ELR (cell line): ENCODE measurements around the gene FAM168A.

Experiments used
- DNase-seq: peaks from one replicate; pipeline ENCODE4 v3.0.0-alpha.2; 2015; ENCODE audit warnings: low read depth

FAM168A gene

DNA sequence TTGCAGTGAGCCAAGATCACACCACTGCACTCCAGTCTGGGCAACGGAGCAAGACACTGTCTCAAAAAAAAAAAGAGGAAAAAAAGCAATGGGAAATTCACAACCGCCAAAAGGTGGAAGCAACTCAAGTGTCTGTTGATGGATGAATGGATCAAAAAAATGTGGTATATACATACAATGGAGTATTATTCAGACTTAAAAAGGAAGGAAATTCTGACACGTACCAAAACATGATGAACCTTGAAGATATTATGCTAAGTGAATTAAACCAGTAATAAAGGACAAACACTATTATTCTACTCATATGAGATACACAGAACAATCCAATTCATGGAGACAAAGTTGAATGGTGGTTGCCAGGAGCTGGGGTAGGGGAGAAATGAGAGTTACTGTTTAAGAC lies 40.9 kb downstream of the FAM168A start:
- no peak for DNase-seq

DNA sequence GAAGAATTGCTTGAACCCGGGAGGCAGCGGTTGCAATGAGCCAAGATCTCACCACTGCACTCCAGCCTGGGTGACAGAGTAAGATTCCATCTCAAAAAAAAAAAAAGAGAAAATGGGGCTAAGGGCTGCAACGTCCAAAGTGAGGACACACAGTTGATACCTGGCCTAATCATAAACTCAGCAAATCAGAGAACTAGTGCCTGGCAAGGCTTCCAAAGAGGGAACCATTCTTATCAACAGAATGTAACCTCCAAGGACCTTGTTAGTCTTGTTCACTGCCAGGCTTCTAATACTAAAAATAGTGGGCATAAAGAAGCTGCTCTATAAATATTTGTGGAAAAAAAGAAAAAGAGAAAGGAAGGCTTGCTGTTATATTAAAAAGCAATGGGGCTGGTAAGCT lies 42.3 kb downstream of the FAM168A start:
- no peak for DNase-seq

DNA sequence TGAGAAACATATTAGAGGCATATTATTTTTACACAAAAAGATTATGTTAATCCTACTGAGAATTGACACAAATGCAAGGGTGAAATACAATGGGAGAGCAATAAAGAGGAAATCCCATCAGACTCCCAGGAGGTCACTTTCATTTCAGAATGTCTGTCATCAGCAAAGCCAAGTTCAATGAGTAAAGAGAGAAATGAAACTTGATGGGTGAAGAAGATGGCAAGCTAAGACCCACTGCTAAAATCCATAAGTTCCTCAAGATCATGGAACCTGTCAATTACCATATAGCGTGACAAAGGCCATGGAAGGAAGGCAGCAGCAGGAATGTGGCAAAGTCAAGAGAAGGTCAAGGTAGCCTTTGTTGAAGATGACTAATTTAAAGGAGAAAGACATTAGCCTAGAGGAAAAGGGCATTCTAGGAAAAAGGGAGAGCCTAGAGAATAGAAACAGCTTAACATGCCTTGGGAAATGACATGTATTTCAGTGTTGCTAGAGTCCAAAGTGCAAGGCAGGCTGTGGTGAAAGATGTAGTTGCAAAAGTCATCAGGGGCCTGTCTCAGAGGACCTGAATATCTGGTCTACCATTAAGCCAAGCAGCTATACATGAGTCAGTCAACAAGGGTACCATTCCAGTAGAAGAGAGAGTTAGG lies 43.1 kb downstream of the FAM168A start:
- DNase-seq, result no peak

DNA sequence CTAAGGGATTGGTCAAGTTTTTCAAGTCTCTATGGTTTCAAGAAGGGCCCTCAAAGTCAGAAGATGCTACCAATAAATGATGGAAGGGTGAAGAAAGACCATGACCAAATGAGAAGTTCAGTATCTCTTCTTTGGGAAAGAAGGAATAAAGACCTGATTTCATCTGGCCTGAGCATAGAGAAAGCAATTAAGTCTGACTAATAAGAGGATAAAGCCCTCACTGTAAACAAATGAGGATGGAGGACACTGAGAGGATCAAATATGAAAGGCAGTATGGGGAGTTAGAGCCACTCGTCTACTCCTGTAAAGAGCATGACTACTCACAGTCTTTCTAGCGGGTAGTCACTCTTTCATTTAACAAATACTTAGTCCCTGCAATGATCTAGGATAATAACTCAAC lies 44.6 kb downstream of the FAM168A start:
- DNase-seq, result peak; percentile 40

DNA sequence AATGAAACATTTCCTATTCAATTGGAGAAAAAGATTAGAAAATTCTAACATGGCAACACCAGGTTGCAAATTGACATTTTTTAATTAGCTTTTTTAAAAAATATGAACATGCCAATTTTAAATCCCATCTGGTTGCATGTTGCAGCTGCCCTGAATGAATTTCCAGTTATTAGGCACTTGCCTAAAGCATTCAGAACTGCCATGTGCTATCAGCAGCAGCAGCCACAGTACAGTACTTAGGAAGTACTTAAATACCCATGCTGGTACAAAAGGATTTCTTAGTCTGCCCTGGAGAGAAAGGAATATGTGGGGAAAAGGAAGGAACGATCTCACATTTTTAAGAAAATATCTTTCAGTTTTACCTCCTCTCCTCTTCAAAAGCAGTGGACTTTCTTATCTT lies 46.2 kb downstream of the FAM168A start:
- no peak for DNase-seq

DNA sequence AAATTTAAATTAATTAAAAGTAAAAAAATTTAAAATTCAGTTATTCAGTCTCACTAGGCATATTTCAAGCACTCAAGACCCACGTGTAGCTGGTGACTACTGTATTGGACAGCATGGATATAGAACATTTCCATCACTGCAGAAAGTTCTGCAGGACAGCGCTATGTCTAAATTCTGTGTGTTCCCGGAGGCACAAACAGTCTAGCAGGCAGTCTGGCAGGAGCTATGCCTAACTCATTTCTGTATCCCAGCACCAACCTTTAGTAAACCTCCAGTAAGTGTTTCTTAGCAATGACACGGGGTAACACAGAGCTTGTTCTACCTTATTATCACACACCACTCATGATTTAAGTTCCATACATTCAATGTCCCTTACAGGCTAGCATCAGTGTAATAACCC lies 48.5 kb downstream of the FAM168A start:
- DNase-seq, result no peak

DNA sequence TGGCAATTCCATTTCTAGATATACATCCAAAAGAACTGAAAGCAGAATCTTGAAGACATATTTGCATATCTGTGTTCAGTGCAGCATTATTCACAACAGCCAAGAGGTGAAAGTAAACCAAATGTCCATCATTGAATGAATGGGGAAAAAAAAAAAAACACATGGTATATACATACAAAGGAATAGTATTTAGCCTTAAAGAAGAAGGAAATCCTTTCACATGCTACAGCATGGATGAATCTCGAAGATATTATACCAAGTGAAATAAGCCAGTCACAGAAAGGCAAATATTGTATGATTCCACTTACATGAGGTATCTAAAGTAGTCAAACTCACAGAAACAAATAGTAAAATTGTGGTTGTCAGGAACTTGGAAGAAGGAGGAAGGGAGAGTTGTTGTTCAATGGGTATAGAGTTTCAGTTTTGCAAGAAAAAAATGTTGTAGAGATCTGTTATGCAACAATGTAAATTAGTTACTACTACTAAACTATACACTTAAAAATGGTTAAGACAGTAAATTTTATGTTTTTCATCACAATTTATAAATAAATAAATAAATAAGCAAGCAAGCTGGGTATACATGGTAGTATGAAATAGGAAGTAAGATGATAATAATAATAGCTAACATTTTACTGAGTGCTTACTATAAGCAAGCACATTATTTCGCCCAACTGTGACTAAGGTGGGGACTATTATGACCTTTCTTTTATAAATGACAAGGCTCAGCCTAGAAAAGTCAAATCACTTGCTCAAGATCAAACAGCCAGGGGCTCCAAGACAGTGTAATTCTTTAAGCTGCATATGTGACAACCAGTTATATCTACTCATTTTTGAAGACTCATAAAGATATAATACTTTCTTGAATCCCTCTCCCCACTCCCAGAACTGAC lies 50.0 kb downstream of the FAM168A start:
- DNase-seq, result no peak

DNA sequence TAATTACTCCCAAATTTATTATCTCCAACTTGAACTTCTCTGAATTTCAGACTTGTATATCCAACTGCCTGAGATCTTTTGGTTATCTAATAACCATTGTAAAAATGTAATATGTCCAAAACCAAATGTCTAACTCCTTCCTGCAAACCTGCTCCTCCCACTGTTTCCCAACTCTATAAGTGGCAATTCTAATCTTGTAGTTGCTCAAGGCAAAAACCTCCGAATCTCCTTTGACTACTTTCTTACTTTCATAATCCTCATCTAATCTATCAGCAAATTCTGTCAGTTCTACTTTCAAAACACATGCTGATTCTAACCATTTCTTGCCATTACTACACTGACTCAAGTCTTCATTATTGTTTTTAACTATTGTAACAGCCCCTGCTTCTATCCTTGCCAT lies 55.7 kb downstream of the FAM168A start:
- no peak for DNase-seq

DNA sequence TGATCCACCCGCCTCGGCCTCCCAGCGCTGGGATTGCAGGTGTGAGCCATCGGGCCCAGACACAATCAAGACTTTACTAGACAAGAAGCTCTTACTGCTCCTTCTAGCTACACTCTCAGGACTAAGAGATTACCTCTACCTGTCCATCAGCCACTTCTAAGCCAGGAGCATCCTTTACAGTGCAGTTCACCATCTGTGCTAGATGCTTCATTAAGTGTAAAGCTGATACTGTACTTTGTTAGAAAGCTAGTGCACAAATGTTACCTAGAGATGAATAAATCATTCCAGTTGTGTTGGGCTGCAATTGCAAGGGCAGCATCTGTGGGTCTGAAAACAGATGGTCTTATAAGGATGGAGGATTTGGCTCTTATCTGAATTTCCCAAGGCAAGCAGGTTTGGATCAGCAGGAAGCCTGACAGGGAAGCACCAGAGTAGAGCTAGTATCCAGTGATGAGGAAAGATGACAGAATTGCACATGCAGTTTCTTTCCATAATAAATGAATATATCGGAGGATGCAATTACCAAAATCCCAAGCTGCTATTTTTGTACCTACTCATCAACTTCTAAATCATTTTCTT lies 58.3 kb downstream of the FAM168A start:
- DNase-seq, result no peak

DNA sequence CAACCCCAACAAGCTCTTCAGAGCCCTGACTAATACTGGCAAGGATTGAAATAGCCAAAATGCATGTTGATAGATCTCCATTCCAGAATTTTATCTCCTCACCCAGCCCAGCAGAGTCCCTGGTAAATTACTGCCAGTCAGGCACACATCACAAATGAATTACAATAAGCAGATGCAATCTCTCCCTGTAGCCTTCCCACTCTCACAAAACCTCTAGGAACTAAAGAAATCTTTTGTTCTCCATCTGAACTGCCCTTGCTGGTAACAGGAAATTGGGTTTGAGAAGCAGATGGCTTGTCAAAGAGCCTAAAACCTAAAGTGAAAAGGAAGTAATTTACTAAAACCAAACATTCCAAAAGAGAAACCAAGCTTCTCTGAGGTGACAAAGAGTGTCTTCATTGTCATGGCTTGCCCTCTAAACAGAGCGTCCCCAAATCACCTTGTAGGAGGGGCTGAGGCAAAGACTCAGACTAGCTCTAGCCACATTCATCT lies 59.5 kb downstream of the FAM168A start:
- DNase-seq, result no peak

DNA sequence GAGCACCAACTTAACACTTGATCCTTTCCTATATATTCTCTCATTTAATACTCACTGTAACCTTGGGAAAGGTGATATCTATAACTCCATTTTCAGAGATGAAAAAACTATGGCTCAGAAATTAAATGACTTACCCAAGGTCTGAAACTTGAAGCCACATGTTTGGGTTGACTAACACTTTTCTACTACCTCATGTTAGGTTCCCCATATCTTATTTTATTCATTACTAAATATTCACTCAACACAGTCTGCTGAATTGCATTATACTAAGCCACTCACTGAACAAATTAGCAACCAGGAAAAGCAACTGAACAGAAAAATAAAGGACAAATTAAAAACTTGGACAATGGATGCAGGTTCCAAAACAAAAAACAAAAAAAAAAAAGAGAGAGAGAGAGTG lies 59.9 kb downstream of the FAM168A start:
- DNase-seq, result no peak

DNA sequence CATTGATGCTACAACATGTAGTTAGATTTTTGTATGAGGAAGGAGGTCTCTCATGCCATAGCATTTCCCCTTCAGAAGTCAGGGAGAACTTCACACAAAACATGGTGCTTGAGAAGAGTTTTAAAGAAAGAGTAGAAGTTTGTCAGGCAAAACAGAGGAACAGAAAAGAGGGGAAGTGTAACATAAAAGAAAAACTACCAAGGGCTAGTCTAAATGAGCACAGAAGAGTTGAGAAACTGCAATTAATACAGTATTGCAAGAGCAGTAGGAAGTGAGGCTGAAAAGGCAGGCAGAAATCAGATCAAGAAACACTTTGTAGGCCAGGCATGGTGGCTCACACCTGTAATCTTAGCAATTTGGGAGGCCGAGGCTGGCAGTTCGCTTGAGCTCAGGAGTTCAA lies 61.0 kb downstream of the FAM168A start:
- DNase-seq, result no peak

DNA sequence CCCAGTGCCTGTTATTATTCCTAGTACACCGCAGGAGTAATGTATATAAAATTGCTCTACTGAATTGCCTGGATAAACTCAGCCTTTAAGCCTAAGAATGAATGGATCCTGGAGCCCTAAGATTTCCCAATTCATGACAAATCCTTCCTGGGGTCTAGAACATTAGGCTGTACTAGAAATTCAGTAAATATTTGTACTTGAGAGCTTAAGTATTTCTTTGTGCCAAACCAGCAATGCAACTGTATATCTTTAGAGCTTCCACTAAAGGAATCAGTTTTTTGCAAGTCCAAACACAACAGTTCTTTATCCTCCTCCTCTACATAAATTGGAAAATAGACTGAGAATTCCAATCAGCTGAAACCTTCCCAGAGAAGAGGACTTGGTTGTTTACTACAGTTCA lies 65.6 kb downstream of the FAM168A start:
- DNase-seq, result no peak

DNA sequence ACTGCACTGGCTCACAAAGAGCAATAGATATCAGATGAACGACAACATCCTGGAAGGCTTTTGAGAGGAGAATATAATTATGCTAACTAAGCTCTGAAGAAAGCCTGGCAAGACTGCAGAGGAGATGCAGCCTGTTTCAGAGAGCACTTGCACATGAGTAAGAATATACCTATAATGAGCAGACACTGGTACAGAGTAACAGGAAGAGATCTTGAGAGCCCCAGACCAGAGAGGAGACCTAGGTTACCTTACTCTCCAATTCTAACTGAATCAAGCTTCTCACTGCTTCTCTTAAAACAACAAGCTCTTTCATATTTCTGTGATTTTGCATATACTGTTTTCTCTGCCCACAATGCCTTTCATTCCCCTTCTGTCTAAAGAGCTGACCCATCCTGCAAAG lies 66.5 kb downstream of the FAM168A start:
- DNase-seq, result no peak

DNA sequence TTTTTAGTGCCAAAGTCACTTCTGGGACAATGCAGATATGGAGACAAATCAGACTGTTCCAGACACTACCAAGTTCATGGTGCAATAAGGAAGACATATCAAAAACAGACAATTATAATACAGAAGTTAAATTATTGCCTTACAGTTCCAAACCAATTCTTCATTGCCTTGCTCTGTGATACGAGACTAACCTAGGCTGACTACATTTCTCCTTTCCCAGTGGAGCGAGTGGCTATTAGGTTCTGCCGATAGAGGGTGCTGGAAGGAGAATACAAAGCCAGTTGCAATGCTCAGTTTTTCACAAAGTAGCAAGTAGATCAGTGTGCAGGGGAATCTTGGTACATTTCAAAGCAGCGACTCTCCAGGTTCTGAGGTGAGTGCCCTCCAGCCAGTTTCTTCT lies 67.8 kb downstream of the FAM168A start:
- no peak for DNase-seq

DNA sequence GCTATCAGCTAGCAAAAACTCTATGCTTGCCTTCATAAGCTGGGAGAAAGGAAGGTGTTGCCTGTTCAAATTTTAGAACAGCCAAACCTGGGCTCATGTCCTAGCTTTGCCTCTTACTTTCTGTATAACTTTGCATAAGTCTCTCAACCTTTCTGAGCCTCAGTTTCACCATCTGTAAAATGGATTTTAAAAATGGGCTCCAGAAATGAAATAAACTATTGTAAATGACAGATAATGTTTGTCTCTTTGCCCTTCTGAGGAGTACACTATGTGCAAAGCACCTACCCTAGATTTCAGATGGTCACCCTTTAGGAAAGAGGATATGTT lies 68.7 kb downstream of the FAM168A start:
- no peak for DNase-seq

DNA sequence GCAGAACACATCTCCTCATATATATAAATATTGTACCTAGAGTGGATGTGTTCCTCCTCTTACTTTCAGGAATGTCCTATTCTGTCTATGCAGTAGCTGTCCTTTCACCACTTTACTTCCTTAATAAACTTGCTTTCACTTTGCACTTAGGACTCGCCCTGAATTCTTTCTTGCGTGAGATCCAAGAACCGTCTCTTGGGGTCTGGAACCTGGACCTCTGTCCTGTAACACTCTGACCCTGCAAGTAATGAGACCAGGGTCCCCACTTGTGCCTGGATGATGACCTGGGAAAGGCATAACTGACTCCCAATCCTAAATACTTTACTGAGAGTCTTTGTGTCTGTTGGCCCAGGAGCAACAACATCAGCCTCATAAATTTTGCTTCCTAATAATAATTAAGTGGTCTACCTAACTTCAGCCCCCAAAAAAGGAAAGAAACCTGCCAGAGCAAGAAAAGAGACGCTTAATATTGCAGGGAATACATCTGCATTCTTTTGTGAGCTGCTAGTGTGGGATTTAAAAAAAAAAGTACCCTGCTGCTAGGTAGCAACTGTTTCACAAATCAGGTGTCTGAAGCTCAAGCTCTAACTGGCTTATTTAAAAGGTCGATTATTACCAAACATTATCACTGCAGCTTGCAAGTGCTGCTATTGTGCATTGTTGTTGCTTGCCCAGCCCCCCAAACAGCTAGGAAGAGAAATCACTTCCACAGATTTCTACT lies 69.3 kb downstream of the FAM168A start:
- no peak for DNase-seq

DNA sequence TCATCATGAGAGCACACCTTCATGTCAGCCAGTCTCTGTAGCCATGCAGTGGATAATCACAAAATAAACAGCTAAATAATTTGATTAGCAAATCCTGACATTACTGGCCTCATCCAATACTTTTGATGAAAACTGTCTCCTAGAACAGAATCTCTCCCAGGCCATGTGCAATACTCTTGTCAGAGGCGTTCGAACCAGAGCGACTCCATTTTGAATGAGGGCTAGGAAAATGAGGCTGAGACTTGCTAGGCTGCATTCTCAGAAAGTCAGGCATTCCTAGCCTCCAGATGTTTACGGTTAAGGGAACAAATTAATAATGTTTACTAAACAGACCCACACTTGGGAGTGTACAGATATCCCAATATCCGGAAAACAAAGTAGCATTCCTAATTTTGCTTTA lies 69.9 kb downstream of the FAM168A start:
- no peak for DNase-seq

DNA sequence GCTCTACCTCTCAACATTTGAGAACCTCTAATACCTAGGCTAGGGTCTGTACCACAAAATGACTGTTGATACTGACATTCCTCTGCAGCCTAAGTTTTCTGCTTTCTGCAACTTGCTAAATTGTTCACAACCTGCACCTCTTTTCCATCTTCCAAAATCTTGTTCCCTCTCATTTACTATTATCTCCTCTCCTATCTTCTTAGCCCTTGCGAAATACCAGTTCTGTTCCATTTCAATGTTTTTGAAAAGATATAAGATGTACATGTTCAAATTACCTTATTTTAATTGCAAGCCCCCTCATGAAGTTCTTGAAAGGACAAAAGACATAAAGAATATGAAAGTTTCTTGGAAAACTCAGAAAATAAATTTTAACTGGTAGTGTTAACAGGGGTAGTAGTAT lies 72.3 kb downstream of the FAM168A start:
- DNase-seq, result no peak

DNA sequence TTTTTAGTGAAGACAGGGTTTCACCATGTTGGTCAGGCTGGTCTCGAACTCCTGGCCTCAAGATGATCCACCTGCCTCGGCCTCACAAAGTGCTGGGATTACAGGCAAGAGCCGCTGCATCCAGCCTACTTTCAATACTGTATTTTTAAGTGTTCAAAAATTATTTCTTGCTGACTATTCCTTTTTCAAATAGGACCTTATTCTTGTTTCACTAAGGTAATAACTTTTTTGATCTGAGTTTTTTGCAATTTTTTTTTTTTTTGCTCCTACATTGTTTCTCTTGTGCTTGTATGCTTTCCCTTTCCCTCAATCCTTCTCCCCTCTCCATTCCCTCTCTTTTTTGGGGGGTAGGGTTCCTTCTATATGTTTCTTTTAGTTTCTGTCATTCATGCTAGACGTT lies 73.1 kb downstream of the FAM168A start:
- DNase-seq, result no peak

DNA sequence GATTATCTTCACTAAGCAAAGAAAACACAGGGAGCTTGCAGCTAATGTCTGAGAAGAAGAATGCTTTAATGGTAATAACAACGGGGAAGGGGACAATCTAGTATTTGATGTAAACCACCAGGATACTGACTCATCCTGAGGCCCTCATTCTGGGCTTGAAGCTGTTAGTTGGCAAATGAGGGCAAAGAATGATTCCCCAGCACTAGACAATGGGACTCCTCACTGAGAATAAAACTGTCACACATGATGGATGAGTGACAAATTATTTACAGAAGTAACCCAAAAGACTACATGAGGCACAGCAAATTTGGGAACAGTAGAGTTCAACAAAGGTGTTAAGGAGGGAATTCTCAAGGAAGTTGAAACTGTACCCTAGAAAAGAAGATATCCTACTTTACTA lies 76.3 kb downstream of the FAM168A start:
- DNase-seq, result peak; percentile 53

DNA sequence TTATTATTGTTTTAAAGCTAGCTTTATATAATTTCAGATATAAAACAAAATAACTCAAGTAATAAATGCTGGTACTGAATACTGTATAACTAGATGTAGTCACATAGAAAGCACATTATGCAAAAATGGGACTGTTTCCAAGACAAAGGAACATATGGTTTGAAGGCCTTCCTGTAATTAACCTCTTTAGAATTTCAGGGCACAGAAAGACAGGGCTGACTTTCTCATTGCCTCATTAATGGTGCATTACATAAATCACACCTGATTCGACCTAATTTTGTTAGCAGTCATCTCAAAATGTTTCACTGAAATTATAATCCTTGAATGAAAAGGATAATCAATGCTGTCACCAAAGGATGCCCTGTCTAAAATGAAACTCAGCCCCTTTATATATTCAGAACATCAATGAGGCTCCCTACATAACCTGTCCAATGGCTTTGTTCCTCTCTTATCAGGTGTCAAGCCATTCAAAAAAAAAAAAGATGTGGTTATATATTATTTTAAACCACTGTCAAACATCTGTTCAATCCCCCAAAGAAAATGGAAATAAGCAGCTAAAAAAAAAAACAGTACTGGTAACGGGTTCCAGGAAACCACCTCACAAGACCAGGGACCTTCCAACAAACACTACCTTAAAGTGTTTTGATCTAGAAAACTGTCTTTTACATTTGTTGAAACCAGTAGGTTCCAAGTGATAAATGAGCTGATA lies 77.4 kb downstream of the FAM168A start:
- no peak for DNase-seq
